ENCODE results near the gene TMEM184B. TPM values are rescaled to one million over a fixed set of nuclear protein-coding genes. Genes with fewer than 3 reads are reported as not detected.

TMEM184B gene
- total and polyA plus RNA-seq, 2 donors (not counting 1 experiment from before 2014, with no cell fraction given): 9.9 to 24.7 TPM

DNA sequence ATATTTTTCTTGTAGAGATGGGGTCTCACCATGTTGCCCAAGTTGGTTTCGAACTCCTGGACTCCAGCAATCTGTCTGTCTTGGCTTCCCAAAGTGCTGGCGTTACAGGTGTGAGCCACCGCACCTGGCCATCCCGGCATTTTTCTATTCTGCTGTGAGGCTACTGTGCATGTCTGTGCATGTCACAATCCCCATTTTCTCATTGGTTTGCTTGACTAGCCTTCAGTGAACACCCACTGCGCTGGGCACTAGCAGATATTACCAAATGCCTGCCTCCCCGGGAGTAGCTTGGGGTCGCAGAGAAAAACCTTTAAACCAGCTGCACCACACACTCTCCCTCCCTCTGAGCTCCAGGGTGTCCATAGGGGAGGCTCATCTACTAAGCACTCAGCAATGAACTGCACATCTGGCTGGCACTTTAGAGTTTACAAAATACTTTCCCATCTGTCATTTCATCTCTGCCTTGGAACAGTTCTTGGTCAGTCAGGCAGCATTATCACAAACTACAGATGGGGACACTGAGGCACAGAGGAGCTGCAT lies 39.5 kb upstream of the TMEM184B start:
- Histone ChIP-seq H3K36me3 (replicated peaks in 1 of 2; ENCODE audit: control extremely low read depth in 1 of 2, control insufficient read depth in 1 of 2, extremely low read depth in 1 of 2, insufficient read depth in 2 of 2, low read length in 1 of 2) (peaks cover 0 to 3% of the 10 kb centered on the region in 2 experiments), H3K4me3 (ENCODE audit: control extremely low read depth in 1 of 5, extremely low read depth in 1 of 5, insufficient read depth in 1 of 5, low read depth in 2 of 5, low read length in 4 of 5) (no peak overlapping the region), H3K79me2 (ENCODE audit: control insufficient read depth, insufficient read depth, low read length) (peaks cover 13% of the 10 kb centered on the region), H2AFZ (ENCODE audit: insufficient read depth, low read depth, low read length, poor library complexity, severe bottlenecking) (no peak overlapping the region), H3K27me3 (replicated peaks in 1 of 4; ENCODE audit: control extremely low read depth in 1 of 4, control insufficient read depth in 3 of 4, insufficient read depth in 4 of 4, low read length in 3 of 4) (no peaks in the 10 kb centered on the region), H3K9me3 (ENCODE audit: control extremely low read depth in 1 of 3, control insufficient read depth in 2 of 3, insufficient read depth in 1 of 3, low read length in 2 of 3) (no peaks in the 10 kb centered on the region), H3K4me1 (ENCODE audit: control insufficient read depth in 2 of 2, insufficient read depth in 2 of 2, low read length in 2 of 2) (peaks cover 50 to 61% of the 10 kb centered on the region in 2 donors), H3K27ac (ENCODE audit: low read length in 2 of 2) (no peak overlapping the region), H3K4me2 (replicated peaks; ENCODE audit: low read depth, low read length, poor library complexity, severe bottlenecking) (no peak overlapping the region), H3K9ac (ENCODE audit: low read length) (no peak overlapping the region), H4K20me1 (ENCODE audit: control insufficient read depth, insufficient read depth, low read length, poor library complexity, severe bottlenecking) (peaks cover 38% of the 10 kb centered on the region)
- Mint-ChIP-seq H3K27me3 (no peaks in the 10 kb centered on the region), H3K9me3 (ENCODE audit: insufficient read depth) (no peaks in the 10 kb centered on the region), H3K27ac (peak overlapping the region; percentile 92), H3K4me3 (peak overlapping the region; percentile 74), H3K4me1 (peaks cover 67% of the 10 kb centered on the region)
- no peak for TF ChIP-seq EZH2 (IDR thresholded peaks at IDR 0.05; ENCODE audit: borderline replicate concordance, insufficient read depth, low read depth, low read length, poor library complexity, severe bottlenecking)
- WGBS (ENCODE audit: insufficient coverage): 99% methylated on average over 5 of the region's 7 CpGs
- CTCF ChIA-PET: interaction anchor here (1.0 to 1.6 kb wide), 3 partner anchors 49 to 256 kb away, joined by 3 read pairs; no protein-coding TSS in a partner anchor
- ATAC-seq (ENCODE audit: low read depth): no peak
- intact Hi-C loops (cut with micrococcal nuclease): loop anchor here (10.0 kb wide), 1 partner anchor 258 kb away; the partner anchor contains the start of gene PICK1
- DNase-seq: no peak
- POLR2A ChIA-PET: no interaction called here

DNA sequence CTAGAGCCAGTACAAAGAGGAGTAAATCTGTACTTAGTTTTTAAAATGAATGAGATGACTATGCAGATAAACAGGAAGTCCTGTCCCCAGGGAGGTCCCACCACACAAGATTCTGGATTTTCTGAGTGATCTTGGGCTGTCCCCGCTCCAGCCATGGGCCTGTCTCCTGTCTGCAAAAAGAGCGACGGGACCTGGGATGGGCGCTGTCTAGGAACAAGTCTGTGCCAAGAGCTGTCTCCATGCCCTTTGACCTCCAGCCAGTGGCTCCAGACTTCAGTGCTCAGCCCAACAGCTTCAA lies 38.5 kb upstream of the TMEM184B start:
- Histone ChIP-seq H3K36me3 (replicated peaks in 1 of 2; ENCODE audit: control extremely low read depth in 1 of 2, control insufficient read depth in 1 of 2, extremely low read depth in 1 of 2, insufficient read depth in 2 of 2, low read length in 1 of 2) (peaks cover 0 to 3% of the 10 kb centered on the region in 2 experiments), H3K9me3 (ENCODE audit: control extremely low read depth in 1 of 3, control insufficient read depth in 2 of 3, insufficient read depth in 1 of 3, low read length in 2 of 3) (no peaks in the 10 kb centered on the region), H3K9ac (ENCODE audit: low read length) (no peak overlapping the region), H3K27ac (ENCODE audit: low read length in 2 of 2) (peak overlapping the region in 1 of 2 donors; percentile 25), H3K4me3 (ENCODE audit: control extremely low read depth in 1 of 5, extremely low read depth in 1 of 5, insufficient read depth in 1 of 5, low read depth in 2 of 5, low read length in 4 of 5) (no peak overlapping the region), H2AFZ (ENCODE audit: insufficient read depth, low read depth, low read length, poor library complexity, severe bottlenecking) (no peak overlapping the region), H3K4me1 (ENCODE audit: control insufficient read depth in 2 of 2, insufficient read depth in 2 of 2, low read length in 2 of 2) (peaks cover 49 to 64% of the 10 kb centered on the region in 2 donors), H3K27me3 (replicated peaks in 1 of 4; ENCODE audit: control extremely low read depth in 1 of 4, control insufficient read depth in 3 of 4, insufficient read depth in 4 of 4, low read length in 3 of 4) (no peaks in the 10 kb centered on the region), H3K4me2 (replicated peaks; ENCODE audit: low read depth, low read length, poor library complexity, severe bottlenecking) (peak overlapping the region; percentile 42), H3K79me2 (ENCODE audit: control insufficient read depth, insufficient read depth, low read length) (peaks cover 13% of the 10 kb centered on the region), H4K20me1 (ENCODE audit: control insufficient read depth, insufficient read depth, low read length, poor library complexity, severe bottlenecking) (peaks cover 38% of the 10 kb centered on the region)
- Mint-ChIP-seq H3K9me3 (ENCODE audit: insufficient read depth) (no peaks in the 10 kb centered on the region), H3K27ac (peak overlapping the region; percentile 92), H3K4me3 (peak overlapping the region; percentile 74), H3K27me3 (no peaks in the 10 kb centered on the region), H3K4me1 (peaks cover 69% of the 10 kb centered on the region)
- TF ChIP-seq, protein P1, sequence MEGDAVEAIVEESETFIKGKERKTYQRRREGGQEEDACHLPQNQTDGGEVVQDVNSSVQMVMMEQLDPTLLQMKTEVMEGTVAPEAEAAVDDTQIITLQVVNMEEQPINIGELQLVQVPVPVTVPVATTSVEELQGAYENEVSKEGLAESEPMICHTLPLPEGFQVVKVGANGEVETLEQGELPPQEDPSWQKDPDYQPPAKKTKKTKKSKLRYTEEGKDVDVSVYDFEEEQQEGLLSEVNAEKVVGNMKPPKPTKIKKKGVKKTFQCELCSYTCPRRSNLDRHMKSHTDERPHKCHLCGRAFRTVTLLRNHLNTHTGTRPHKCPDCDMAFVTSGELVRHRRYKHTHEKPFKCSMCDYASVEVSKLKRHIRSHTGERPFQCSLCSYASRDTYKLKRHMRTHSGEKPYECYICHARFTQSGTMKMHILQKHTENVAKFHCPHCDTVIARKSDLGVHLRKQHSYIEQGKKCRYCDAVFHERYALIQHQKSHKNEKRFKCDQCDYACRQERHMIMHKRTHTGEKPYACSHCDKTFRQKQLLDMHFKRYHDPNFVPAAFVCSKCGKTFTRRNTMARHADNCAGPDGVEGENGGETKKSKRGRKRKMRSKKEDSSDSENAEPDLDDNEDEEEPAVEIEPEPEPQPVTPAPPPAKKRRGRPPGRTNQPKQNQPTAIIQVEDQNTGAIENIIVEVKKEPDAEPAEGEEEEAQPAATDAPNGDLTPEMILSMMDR (IDR thresholded peaks at IDR 0.05): no peak
- no peak for TF ChIP-seq EZH2 (IDR thresholded peaks at IDR 0.05; ENCODE audit: borderline replicate concordance, insufficient read depth, low read depth, low read length, poor library complexity, severe bottlenecking)
- DNase-seq: peak; percentile 55
- ChIA-PET POLR2A (interaction anchor here (0.7 kb wide), 1 partner anchor 51 kb away, joined by 3 read pairs; no protein-coding TSS in a partner anchor), CTCF (interaction anchor here (1.0 to 1.6 kb wide), 2 partner anchors 47 to 257 kb away, joined by 3 read pairs; no protein-coding TSS in a partner anchor)
- peak; percentile 59 for ATAC-seq (ENCODE audit: low read depth)
- intact Hi-C loops (cut with micrococcal nuclease): loop anchor here (10.0 kb wide), 1 partner anchor 256 kb away; the partner anchor contains the start of gene PICK1
- 40% methylated on average over 4 of the region's 4 CpGs for WGBS (ENCODE audit: insufficient coverage)
